HG02623 (cell line): ENCODE data around the gene RIPK4.

ENCODE experiments used
- ATAC-seq: cut with Tn5 transposase; IDR thresholded peaks from one replicate; pipeline ENCODE4 v1.9.1; 2021; ENCODE audit warnings: moderate library complexity; ENCODE audit not compliant: unreplicated experiment

The RIPK4 gene

GRCh38 chr21:41766883-41767605 lies at the start of gene RIPK4:
Gene RIPK4, minus strand, starts transcription at chr21:41767052. Its CDS starts 11 bp downstream, at chr21:41767041.
- ATAC-seq, result no peak

GRCh38 chr21:41815652-41816582 lies 49.1 kb upstream of the RIPK4 start:
- no peak for ATAC-seq

- ATAC-seq, result no peak
These were observed 46.4 kb upstream of the RIPK4 start for GRCh38 chr21:41813226-41813625.

GRCh38 chr21:41812679-41813078 lies 45.8 kb upstream of the RIPK4 start:
- no peak for ATAC-seq

- ATAC-seq, result no peak
These were observed 43.7 kb upstream of the RIPK4 start for GRCh38 chr21:41810597-41810932.

GRCh38 chr21:41809891-41810596 lies 43.2 kb upstream of the RIPK4 start:
- ATAC-seq, result no peak

- ATAC-seq, result no peak
These were observed 42.0 kb upstream of the RIPK4 start for GRCh38 chr21:41808846-41809245.

- ATAC-seq, result no peak
These were observed 41.2 kb upstream of the RIPK4 start for GRCh38 chr21:41808094-41808493.

- ATAC-seq, result no peak
These were observed 39.9 kb upstream of the RIPK4 start for GRCh38 chr21:41806773-41807172.

GRCh38 chr21:41805643-41806042 lies 38.8 kb upstream of the RIPK4 start:
- ATAC-seq, result no peak

GRCh38 chr21:41805038-41805437 lies 38.2 kb upstream of the RIPK4 start:
- no peak for ATAC-seq

- ATAC-seq, result no peak
These were observed 37.5 kb upstream of the RIPK4 start for GRCh38 chr21:41804381-41804780.

GRCh38 chr21:41803316-41803715 lies 36.5 kb upstream of the RIPK4 start:
- ATAC-seq, result no peak

- ATAC-seq, result no peak
These were observed 35.8 kb upstream of the RIPK4 start for GRCh38 chr21:41802684-41803083.

- ATAC-seq, result no peak
These were observed 35.3 kb upstream of the RIPK4 start for GRCh38 chr21:41802198-41802584.

- no peak for ATAC-seq
These were observed 34.7 kb upstream of the RIPK4 start for GRCh38 chr21:41801321-41802197.

GRCh38 chr21:41800425-41801320 lies 33.8 kb upstream of the RIPK4 start:
- no peak for ATAC-seq

GRCh38 chr21:41799763-41800162 lies 32.9 kb upstream of the RIPK4 start:
- ATAC-seq, result no peak

- ATAC-seq, result no peak
These were observed 31.5 kb upstream of the RIPK4 start for GRCh38 chr21:41798326-41798725.
